Stimulated activated CD4-positive, alpha-beta T cell treated with anti-CD3 and anti-CD28 coated beads, Interleukin-15, amount 100 ng/mL, for 24 hours (primary cell): Measurements from ENCODE around the gene FZD8.
"Not testable (repeated sequence)": the region's sequence is repeated elsewhere in the genome, so short reads cannot be mapped to it uniquely, and the experiment has no call there.

Experiments used
- DNase-seq: peaks from one replicate; pipeline ENCODE4 v3.0.0-alpha.2; 2020

Gene FZD8

GRCh38 chr10:35642035-35642792 is at the start of gene FZD8:
TSS of gene FZD8 (minus strand) at chr10:35642296. CDS start at chr10:35641429, 867 bp downstream.
- DNase-seq = peak; percentile 87

GRCh38 chr10:35691522-35692236 is 49.6 kb upstream of the FZD8 start:
- DNase-seq = no peak

GRCh38 chr10:35690534-35690933 is 48.4 kb upstream of the FZD8 start:
- no peak for DNase-seq

- DNase-seq = not testable (repeated sequence)
Observed at GRCh38 chr10:35685858-35686257, 43.8 kb upstream of the FZD8 start.

GRCh38 chr10:35685402-35685801 is 43.3 kb upstream of the FZD8 start:
- DNase-seq = no peak

- DNase-seq = no peak
Observed at GRCh38 chr10:35684586-35684985, 42.5 kb upstream of the FZD8 start.

GRCh38 chr10:35675846-35676245 is 33.8 kb upstream of the FZD8 start:
- no peak for DNase-seq

- DNase-seq = no peak
Observed at GRCh38 chr10:35674843-35675242, 32.7 kb upstream of the FZD8 start.

GRCh38 chr10:35668865-35669650 is 27.0 kb upstream of the FZD8 start:
- DNase-seq = no peak

GRCh38 chr10:35667971-35668370 is 25.9 kb upstream of the FZD8 start:
- DNase-seq = no peak

- no peak for DNase-seq
Observed at GRCh38 chr10:35667270-35667889, 25.3 kb upstream of the FZD8 start.

- DNase-seq = no peak
Observed at GRCh38 chr10:35661236-35661635, 19.1 kb upstream of the FZD8 start.

GRCh38 chr10:35659456-35659855 is 17.4 kb upstream of the FZD8 start:
- DNase-seq = no peak

- DNase-seq = no peak
Observed at GRCh38 chr10:35657621-35658020, 15.5 kb upstream of the FZD8 start.

- DNase-seq = no peak
Observed at GRCh38 chr10:35652824-35653223, 10.7 kb upstream of the FZD8 start.

- no peak for DNase-seq
Observed at GRCh38 chr10:35650894-35651293, 8.8 kb upstream of the FZD8 start.

- DNase-seq = peak; percentile 31
Observed at GRCh38 chr10:35644050-35644950, 2.2 kb upstream of the FZD8 start.

GRCh38 chr10:35643151-35644049 is 1.3 kb upstream of the FZD8 start:
- peak; percentile 7 for DNase-seq

- DNase-seq = no peak
Observed at GRCh38 chr10:35642793-35643114, 658 bp upstream of the FZD8 start.

- DNase-seq = peak; percentile 38
Observed at GRCh38 chr10:35641676-35642034, 441 bp downstream of the FZD8 start.
